Urinary bladder (tissue), 4 donors: ENCODE results near the gene FGF22. TPM values are rescaled to one million over a fixed set of nuclear protein-coding genes. Genes with fewer than 3 reads are reported as not detected.
"Not testable (repeated sequence)": the region's sequence is repeated elsewhere in the genome, so short reads cannot be mapped to it uniquely, and the experiment has no call there.

Experiments
- DNase-seq: peaks from one replicate; pipeline ENCODE4 v3.0.0-alpha.2; 2015; ENCODE audit errors: extremely low spot score
- H3K27ac ChIP-seq: one replicate; pipeline ENCODE4 v1.5.1; 2013; ENCODE audit warnings: low read depth, mild to moderate bottlenecking, moderate library complexity
- H3K36me3 ChIP-seq: one replicate; pipeline ENCODE4 v1.6.1; 2013; ENCODE audit warnings: mild to moderate bottlenecking, moderate library complexity; ENCODE audit not compliant: insufficient read depth
- H3K4me1 ChIP-seq: one replicate; pipeline ENCODE4 v1.6.1; 2013; ENCODE audit warnings: mild to moderate bottlenecking, moderate library complexity; ENCODE audit not compliant: insufficient read depth
- H3K4me3 ChIP-seq: one replicate; pipeline ENCODE4 v1.5.1; 2013; ENCODE audit warnings: low read depth, low read length
- WGBS: extraction: QIAGEN DNeasy Blood & Tissue Kit; methylation state at CpG from one replicate; pipeline ENCODE4 v1.1.7; 2013; 5-methylcytosine and 5-hydroxymethylcytosine counted together
- polyA plus RNA-seq: library from polyadenylated mRNA; stranded (reverse); fragments of 200-250 nt; gene quantifications from one replicate; pipeline ENCODE4 v1.2.3, GENCODE V29; 2013
- total RNA-seq: library from RNA; depleted of rRNA; stranded (reverse); fragments of >200 nt; gene quantifications from one replicate; pipeline ENCODE4 v1.2.3, GENCODE V29; 2014
- donor health status: healthy with polysubstance abuse.
- donor health status: healthy.

FGF22 gene
- total and polyA plus RNA-seq, 2 donors, result 1.6 TPM; not detected in 1

GRCh38 chr19:612941-613340 is 26.7 kb upstream of the FGF22 start:
- WGBS, result 76% methylated on average over 33 of the region's 33 CpGs
- H3K4me1 ChIP-seq, result no peaks in the 10 kb centered on the region
- H3K4me3 ChIP-seq, result no peak overlapping the region
- H3K27ac ChIP-seq, result no peak overlapping the region
- no peaks in the 10 kb centered on the region for H3K36me3 ChIP-seq
- no peak for DNase-seq

DNA sequence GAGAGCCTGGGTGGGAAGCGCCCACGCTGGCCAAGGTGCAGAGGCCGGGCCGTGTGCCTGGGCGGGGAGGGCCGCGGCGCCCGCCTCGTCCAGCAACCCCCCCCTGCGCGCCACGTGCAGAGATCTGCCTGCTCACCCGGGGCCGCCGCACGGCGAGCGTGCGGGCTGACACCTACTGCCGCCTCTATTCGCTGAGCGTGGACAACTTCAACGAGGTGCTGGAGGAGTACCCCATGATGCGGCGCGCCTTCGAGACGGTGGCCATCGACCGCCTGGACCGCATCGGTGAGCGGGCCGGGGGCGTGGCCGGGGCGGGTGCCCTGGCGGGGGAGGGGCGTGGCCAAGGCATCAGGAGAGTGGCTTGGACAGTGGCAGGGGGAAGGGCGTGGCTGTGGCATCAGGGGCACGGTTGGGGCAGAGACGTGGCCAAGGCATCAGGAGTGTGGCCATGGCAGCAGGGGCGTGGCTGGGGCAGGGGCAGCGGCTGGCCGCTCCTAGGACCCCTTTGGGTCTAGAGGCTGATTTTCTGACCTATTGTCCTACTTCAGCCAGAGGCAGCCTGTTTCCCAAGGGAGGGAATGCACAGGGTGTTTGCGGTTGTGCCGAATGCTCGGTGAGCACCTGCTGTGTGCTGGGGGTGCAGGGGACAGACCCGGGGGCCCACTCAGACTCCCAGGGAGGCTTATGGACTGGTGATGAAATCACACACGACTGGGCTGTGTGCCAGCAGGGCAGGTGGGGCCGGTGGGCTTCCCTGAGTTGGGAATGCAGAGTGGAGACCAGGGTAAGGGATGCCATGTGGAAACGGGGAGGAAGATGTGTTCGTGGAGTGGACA is 25.7 kb upstream of the FGF22 start:
- no peak for DNase-seq
- Histone ChIP-seq H3K36me3 (no peaks in the 10 kb centered on the region), H3K27ac (no peak overlapping the region), H3K4me1 (no peaks in the 10 kb centered on the region), H3K4me3 (no peak overlapping the region)
- WGBS, result 70% methylated on average over 54 of the region's 54 CpGs

DNA sequence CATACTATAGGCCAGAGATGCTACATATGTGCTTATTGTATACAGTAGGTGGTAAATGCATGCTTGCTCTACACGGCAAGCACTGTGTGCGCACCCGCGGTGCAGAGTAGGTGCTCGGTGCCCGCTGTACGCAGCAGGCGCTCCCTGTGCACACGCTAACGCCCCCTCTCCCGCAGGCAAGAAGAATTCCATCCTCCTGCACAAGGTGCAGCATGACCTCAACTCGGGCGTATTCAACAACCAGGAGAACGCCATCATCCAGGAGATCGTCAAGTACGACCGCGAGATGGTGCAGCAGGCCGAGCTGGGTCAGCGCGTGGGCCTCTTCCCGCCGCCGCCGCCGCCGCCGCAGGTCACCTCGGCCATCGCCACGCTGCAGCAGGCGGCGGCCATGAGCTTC is 24.1 kb upstream of the FGF22 start:
- H3K4me3 ChIP-seq, result no peak overlapping the region
- H3K27ac ChIP-seq, result no peak overlapping the region
- 23% methylated on average over 33 of the region's 33 CpGs for WGBS
- H3K36me3 ChIP-seq, result no peaks in the 10 kb centered on the region
- H3K4me1 ChIP-seq, result no peaks in the 10 kb centered on the region
- DNase-seq, result no peak

DNA sequence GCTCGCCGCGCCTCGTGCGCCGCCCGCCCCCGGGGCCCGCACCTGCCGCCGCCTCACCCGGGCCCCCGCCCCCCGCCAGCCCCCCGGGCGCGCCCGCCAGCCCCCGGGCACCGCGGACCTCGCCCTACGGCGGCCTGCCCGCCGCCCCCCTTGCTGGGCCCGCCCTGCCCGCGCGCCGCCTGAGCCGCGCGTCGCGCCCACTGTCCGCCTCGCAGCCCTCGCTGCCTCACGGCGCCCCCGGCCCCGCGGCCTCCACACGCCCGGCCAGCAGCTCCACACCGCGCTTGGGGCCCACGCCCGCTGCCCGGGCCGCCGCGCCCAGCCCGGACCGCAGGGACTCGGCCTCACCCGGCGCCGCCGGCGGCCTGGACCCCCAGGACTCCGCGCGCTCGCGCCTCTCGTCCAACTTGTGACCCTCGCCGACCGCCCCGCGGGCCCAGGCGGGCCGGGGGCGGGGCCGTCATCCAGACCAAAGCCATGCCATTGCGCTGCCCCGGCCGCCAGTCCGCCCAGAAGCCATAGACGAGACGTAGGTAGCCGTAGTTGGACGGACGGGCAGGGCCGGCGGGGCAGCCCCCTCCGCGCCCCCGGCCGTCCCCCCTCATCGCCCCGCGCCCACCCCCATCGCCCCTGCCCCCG is 23.5 kb upstream of the FGF22 start:
- Histone ChIP-seq H3K27ac (no peak overlapping the region), H3K4me3 (no peak overlapping the region), H3K4me1 (no peaks in the 10 kb centered on the region), H3K36me3 (no peaks in the 10 kb centered on the region)
- DNase-seq, result no peak
- WGBS, result 10% methylated on average over 85 of the region's 97 CpGs

- H3K27ac ChIP-seq, result no peak overlapping the region
- no peak overlapping the region for H3K4me3 ChIP-seq
- DNase-seq, result no peak
- no peaks in the 10 kb centered on the region for H3K36me3 ChIP-seq
- WGBS, result 86% methylated on average over 58 of the region's 58 CpGs
- H3K4me1 ChIP-seq, result no peaks in the 10 kb centered on the region
Observed at GRCh38 chr19:616747-617526, 22.7 kb upstream of the FGF22 start.

DNA sequence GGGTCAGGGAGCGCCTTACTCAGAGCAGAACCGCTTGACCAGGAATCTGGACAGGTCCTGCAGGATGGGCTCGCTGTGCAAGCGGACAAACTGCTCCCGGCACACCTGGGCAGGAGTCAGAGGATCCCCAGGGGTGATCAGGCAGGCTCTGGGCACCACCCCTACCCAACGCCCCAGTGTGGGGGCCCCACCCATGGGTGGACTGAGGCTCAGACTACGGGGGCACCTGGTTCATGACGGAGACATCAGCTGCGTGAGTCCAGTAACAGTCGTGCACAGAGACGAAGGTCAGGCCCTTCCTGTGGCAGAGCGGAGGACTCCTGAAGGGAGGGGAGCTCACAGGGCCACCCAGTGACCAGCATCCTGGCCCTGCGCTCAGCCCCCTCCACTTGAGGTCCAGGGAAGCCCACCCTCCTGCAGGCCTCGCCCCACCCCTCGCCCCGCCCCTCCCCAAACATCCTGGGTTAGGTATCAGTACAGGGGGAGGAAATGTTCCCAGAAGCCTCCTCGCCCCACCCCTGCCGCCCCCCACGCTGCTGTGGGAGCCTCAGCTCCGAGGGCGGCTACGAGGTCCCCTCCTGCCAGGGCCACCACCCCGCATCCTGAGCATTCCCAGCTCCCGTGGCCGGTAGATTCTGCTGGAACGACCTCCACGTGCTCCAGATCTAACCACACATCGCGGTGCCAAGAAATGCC is 22.0 kb upstream of the FGF22 start:
- DNase-seq, result no peak
- 89% methylated on average over 29 of the region's 29 CpGs for WGBS
- no peak overlapping the region for H3K27ac ChIP-seq
- no peaks in the 10 kb centered on the region for H3K4me1 ChIP-seq
- no peaks in the 10 kb centered on the region for H3K36me3 ChIP-seq
- H3K4me3 ChIP-seq, result no peak overlapping the region

GRCh38 chr19:618247-618619 is 21.4 kb upstream of the FGF22 start:
- WGBS, result 93% methylated on average over 19 of the region's 19 CpGs
- H3K36me3 ChIP-seq, result no peaks in the 10 kb centered on the region
- H3K27ac ChIP-seq, result no peak overlapping the region
- no peaks in the 10 kb centered on the region for H3K4me1 ChIP-seq
- no peak for DNase-seq
- H3K4me3 ChIP-seq, result no peak overlapping the region

DNA sequence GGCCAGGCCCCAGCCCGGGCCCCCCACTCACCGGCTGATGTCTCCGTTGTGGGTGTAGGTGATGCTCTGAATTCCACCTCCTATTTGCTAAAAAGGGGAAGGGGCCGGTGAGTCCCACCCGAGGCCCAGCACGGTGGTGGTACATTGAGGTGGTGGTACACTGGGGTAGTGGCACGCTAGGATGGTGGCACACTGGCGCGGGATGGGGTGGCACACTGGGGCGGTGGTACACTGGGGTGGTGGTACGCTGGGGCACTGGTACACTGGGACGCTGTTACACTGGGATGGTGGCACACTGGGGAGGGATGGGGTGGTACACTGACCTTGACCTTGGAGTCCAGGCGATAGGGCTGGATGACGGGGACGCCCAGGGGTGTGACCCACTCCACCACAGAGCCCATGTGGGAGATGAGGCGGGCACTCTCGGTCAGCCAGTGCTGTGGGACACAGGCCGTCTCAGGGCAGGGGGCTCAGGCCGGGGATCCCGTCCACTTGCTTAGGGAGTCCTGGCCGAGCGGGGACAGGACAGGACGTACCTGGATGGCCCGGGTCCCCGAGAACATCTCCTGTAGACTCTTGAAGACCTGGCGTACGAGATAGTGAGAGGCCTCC is 20.9 kb upstream of the FGF22 start:
- H3K27ac ChIP-seq, result no peak overlapping the region
- no peaks in the 10 kb centered on the region for H3K36me3 ChIP-seq

GRCh38 chr19:619286-620002 is 20.2 kb upstream of the FGF22 start:
- no peak for DNase-seq
- H3K27ac ChIP-seq, result no peak overlapping the region
- 93% methylated on average over 47 of the region's 47 CpGs for WGBS
- no peak overlapping the region for H3K4me3 ChIP-seq
- no peaks in the 10 kb centered on the region for H3K4me1 ChIP-seq
- H3K36me3 ChIP-seq, result no peaks in the 10 kb centered on the region

More for the DNA sequence above, 20.9 kb upstream of the FGF22 start:
- Histone ChIP-seq H3K4me3 (no peak overlapping the region), H3K4me1 (no peaks in the 10 kb centered on the region)
- WGBS, result 94% methylated on average over 27 of the region's 27 CpGs
- no peak for DNase-seq

GRCh38 chr19:620166-620862 is 19.4 kb upstream of the FGF22 start:
- DNase-seq, result no peak
- no peaks in the 10 kb centered on the region for H3K36me3 ChIP-seq
- no peaks in the 10 kb centered on the region for H3K4me1 ChIP-seq
- H3K27ac ChIP-seq, result no peak overlapping the region
- WGBS, result 94% methylated on average over 51 of the region's 51 CpGs
- no peak overlapping the region for H3K4me3 ChIP-seq

- H3K4me3 ChIP-seq, H3K4me1 ChIP-seq, H3K36me3 ChIP-seq, H3K27ac ChIP-seq, DNase-seq: not testable (repeated sequence)
- 97% methylated on average over 48 of the region's 48 CpGs for WGBS
Observed at GRCh38 chr19:621191-621590, 18.5 kb upstream of the FGF22 start.

GRCh38 chr19:621819-622218 is 17.9 kb upstream of the FGF22 start:
- 91% methylated on average over 24 of the region's 24 CpGs for WGBS
- DNase-seq, result no peak
- H3K36me3 ChIP-seq, result no peaks in the 10 kb centered on the region
- H3K4me1 ChIP-seq, result no peaks in the 10 kb centered on the region
- H3K4me3 ChIP-seq, result no peak overlapping the region
- no peak overlapping the region for H3K27ac ChIP-seq
